Measurements from ENCODE around the gene PRMT3.
"Not testable (repeated sequence)": the region's sequence is repeated elsewhere in the genome, so short reads cannot be mapped to it uniquely, and the experiment has no call there.

Gene PRMT3

GRCh38 chr11:20483931-20484330, 96.4 kb downstream of the PRMT3 start:
- DNase-seq, result no peak
- in situ Hi-C loops (cut with HindIII; ENCODE audit: low pct_ligation_motif_present, low pct_unique_long_range_greater_than_20kb, low sequenced_read_pairs), result no loop called here

- in situ Hi-C loops (cut with HindIII; ENCODE audit: low pct_ligation_motif_present, low pct_unique_long_range_greater_than_20kb, low sequenced_read_pairs); DNase-seq: not testable (repeated sequence)
Measured at GRCh38 chr11:20484416-20484815, 96.9 kb downstream of the PRMT3 start.

DNA sequence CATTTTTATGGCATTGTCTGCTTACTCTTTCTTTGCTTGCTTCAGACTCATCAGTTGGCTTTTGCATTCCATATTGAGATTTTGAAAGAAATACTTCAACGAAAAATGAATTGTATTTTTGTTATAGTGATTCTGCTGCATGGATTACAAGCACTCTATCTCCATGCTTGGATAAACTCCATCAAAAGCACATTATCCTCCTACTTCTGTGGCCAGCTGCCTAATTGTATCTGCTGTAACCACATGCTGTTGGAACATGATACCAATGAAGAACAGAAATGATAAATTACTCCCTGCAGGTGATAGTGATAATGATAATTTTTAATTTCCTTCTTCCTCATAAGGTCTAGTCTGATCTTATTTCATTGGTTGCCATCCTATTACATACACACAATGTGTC, 100.8 kb downstream of the PRMT3 start:
- in situ Hi-C loops (cut with HindIII; ENCODE audit: low pct_ligation_motif_present, low pct_unique_long_range_greater_than_20kb, low sequenced_read_pairs), result no loop called here
- no peak for DNase-seq

- in situ Hi-C loops (cut with HindIII; ENCODE audit: low pct_ligation_motif_present, low pct_unique_long_range_greater_than_20kb, low sequenced_read_pairs), result no loop called here
- DNase-seq, result no peak
Measured at GRCh38 chr11:20489948-20490347, 102.4 kb downstream of the PRMT3 start.

DNA sequence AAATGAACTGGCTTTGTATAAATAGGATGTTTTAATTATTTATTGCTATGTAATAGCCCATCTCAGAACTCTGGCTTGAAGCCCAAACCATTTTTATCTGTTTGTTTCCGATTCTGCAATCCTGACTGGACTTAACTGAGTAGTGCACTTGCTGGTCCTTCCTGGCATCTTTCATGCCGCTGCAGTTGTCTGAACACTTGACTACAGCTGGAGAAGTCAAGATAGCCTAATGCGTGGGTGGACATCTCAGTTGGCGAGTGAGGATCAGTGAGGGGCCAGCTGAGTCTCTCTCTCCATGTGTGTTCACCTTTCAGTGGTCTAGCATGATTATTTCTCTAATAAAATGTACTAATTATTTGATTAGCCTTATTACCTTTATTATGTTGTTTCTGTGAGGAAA, 105.8 kb downstream of the PRMT3 start:
- in situ Hi-C loops (cut with HindIII; ENCODE audit: low pct_ligation_motif_present, low pct_unique_long_range_greater_than_20kb, low sequenced_read_pairs), result no loop called here
- no peak for DNase-seq

DNA sequence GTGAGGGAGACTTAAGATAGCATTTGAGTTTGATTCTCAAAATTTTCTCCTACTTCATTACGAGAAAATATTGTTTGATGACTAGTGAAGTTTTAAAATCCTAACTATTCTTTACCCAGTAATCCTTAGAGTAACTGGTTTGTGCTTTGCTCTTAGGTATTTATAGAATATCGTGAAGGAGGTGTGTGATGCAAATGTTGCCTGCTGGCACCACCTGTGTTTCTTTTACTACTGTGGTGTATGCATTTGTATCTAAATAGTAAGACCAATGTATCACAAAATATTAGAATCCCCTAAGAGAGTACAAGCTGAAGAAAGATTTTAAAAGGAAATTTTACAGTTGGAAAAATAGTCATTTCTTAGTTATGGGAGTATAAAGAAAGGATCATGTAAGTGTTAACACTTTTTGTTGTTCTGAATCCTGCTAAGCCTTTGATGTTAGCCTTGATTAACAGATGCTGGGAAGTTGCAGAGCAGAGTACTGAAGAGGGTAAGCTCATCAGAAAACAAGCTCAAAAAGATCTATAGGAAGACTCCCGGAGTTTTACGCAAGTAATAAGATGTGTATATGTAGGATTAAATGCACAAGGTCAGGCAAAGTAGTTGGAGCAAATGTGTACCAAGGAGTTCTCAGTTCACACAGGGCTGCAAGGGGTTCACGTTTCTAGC, 109.7 kb downstream of the PRMT3 start:
- no peak for DNase-seq
- in situ Hi-C loops (cut with HindIII; ENCODE audit: low pct_ligation_motif_present, low pct_unique_long_range_greater_than_20kb, low sequenced_read_pairs), result no loop called here

DNA sequence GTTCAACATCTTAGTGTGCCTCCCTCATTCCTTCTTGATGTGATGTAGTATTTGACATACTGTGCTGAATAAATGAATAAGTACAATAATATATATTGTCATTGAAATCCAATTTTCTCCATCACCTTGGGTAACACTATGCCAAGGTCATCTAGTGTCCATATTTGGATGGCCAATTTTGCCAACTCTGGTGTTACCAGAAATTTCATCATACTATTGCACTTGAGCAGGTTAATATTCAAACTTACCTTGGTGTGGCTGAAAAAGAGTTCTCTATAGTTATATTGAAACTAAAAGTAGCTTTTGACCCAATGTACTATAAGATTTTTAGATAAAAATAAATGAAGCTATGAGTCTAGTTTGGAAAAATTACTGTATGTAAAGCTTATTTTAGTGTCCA, 113.7 kb downstream of the PRMT3 start:
- no peak for DNase-seq
- in situ Hi-C loops (cut with HindIII; ENCODE audit: low pct_ligation_motif_present, low pct_unique_long_range_greater_than_20kb, low sequenced_read_pairs), result no loop called here

DNA sequence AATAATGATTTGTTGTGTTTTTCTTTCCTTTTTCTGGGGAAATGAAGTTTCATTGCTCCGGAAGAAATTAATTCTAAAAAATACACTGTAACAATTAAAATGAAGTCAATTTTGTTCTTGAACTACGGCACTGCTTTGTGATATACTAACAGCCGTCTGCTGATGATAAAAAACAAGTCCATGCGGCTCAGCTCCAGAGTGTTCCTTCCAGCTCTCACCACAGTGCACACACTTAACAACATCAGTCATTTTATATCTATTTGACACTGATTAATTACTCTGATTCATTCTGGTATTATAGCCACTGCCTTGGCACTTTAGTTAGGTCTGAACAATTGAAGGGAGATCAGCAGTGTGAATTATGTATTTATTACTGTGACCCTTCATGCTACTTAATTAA, 114.5 kb downstream of the PRMT3 start:
- in situ Hi-C loops (cut with HindIII; ENCODE audit: low pct_ligation_motif_present, low pct_unique_long_range_greater_than_20kb, low sequenced_read_pairs), result no loop called here
- no peak for DNase-seq

DNA sequence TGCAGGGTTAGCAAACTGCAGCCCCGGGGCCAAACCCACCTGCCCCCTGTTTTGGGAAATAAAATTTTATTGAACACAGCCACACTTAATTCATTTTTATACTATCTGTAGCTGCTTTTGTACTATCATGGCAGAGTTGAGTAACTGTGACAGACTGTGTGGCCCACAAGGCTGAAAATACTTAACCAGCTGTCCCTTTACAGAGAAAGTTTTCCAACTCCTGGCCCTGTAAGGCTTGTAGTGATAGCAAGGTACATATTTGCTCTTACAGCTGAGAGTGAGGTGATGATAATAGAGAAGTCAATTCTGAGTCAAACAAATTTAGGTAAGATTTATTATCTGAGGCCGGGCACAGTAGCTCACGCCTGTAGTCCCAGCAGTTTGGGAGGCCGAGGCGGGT, 124.5 kb downstream of the PRMT3 start:
- in situ Hi-C loops (cut with HindIII; ENCODE audit: low pct_ligation_motif_present, low pct_unique_long_range_greater_than_20kb, low sequenced_read_pairs), result no loop called here
- no peak for DNase-seq

DNA sequence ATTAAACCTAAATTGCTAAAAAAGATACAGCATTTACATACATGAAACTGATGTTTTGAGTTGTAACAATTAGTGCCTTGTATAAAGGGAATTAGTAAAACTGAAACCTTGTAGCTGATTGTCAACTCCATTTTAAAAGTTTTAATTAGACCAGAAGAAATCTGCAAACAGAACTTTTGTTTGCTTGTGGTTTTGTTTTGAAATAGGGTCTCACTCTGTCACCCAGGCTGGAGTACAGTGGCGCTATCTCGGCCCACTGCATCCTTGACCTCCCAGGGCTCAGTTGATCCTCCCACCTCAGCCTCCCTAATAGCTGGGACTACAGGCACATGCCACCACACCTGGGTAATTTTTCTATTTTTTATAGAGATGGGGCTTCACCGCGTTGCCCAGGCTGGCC, 125.4 kb downstream of the PRMT3 start:
- in situ Hi-C loops (cut with HindIII; ENCODE audit: low pct_ligation_motif_present, low pct_unique_long_range_greater_than_20kb, low sequenced_read_pairs), result no loop called here

DNA sequence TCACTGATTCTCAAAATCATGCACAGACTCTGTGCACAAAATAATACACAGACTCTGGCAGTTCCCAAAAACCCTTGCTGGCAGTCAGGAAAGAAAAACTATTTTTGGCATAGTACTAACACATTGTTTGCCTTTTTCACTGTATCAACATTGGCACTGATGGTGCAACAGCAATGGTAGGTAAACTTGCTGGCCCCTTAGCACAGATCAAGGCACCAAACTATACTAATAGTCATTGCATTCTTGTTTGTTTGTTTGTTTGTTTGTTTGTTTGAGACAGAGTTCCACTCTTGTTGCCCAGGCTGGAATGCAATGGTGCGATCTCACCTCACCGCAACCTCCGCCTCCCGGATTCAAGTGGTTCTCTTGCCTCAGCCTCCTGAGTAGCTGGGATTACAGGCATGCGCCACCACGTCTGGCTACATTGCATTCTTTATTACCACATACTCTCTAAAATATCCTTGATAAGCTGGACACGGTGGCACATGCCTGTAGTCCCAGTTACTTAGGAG, 130.9 kb downstream of the PRMT3 start:
- no peak for DNase-seq
- in situ Hi-C loops (cut with HindIII; ENCODE audit: low pct_ligation_motif_present, low pct_unique_long_range_greater_than_20kb, low sequenced_read_pairs), result no loop called here

More for the DNA sequence above, 125.4 kb downstream of the PRMT3 start:
- DNase-seq, result no peak

DNA sequence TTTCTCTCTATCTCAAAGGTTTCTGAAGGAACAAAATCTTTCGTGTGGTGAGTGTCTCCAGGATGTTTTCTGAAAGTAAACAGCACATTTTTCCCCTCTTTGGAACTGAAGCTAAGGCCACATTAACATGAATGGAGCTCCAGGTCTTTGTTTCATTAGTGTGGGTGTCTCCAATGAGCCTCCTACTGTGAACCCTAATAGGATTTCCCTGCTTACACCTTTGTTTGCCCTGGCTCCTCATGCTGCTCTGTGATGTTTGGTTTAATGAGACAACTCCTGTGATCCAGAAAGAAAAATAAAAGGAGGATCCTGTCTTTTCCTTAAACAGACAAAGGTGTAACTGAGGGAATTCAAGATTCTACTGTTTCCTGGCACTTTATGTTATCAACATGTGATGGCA, 135.0 kb downstream of the PRMT3 start:
- in situ Hi-C loops (cut with HindIII; ENCODE audit: low pct_ligation_motif_present, low pct_unique_long_range_greater_than_20kb, low sequenced_read_pairs), result no loop called here
- no peak for DNase-seq

DNA sequence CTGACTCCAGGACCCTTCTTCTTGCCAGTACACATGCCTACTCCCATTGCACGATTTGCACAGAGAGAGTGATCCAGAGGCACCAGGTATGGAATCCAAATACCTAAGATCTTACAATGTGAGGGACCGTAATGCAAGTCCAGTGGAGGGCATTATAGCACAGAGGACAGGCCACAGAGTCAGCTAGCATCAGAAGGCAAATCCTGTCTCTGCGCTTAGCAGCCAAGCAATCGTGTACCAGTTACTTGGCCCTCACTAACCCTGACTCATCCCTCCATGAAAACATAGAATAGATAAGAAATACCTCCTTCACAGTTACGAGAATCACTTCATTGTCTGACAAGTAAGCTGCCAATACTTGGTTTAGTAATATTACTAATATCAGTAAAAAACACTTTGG, 142.2 kb downstream of the PRMT3 start:
- in situ Hi-C loops (cut with HindIII; ENCODE audit: low pct_ligation_motif_present, low pct_unique_long_range_greater_than_20kb, low sequenced_read_pairs), result no loop called here

DNA sequence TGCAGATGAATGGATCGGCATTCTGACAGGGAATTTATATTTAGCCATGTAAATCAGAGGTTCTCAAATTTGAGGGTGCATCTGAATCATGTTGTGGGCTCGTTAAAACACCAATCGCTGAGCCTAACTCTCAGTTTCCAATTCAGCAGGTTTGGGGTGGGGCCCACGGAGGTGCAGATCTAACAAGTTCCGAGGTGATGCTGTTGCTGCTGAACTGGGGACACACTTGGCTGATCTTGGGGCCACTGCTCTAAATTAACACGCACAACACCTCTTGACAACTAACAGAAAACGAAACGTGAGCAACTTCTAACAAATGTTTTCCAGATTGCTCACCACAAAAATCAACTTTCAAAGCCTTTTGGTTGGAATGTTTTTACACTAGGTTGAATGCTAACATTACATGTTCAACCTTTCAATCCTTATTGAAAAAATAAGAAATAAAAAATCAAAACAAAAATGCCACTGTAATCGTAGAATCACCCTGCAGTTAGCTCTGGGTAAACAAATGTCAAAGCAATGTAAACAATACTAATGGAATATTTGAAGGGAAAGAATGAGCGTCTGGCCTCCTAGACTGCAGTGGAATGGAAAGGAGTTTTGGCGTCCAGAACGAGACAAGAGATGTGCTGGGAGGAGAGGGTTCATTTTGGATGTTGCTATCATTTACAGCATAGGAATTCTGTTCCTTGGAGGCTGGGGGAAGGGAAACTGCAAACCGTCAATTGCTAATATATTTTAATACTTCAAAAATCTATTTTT, 143.6 kb downstream of the PRMT3 start:
- DNase-seq, result no peak
- in situ Hi-C loops (cut with HindIII; ENCODE audit: low pct_ligation_motif_present, low pct_unique_long_range_greater_than_20kb, low sequenced_read_pairs), result no loop called here

More for the DNA sequence above, 142.2 kb downstream of the PRMT3 start:
- no peak for DNase-seq

DNA sequence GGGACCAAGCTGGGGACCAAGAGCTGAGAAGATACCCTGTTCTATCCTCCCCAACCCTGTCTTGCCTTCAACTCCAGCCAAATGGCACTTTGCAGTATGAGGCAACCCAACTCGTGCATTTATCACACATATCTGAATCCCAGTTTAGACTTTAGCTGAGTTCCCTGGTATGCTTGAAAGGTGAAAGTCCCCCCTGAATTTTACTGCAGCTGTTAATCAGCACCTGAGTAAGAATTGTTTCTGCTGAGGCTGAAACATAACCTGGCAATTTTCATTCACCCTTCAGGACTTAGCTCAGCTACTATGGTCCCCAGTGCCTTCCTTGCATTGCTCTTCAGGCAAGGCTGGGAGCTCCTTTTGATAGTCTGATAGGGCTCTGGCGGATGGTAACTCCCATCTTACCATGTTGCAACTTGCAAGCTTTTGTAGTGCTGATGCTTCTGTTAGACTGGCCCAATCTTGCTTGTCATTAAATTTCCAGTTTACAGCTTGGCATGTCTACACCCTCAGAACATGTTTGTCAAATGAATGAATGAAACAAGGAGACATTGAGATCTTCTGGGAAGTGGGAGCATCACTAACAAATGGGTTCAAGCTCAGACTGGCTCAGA, 147.9 kb downstream of the PRMT3 start:
- in situ Hi-C loops (cut with HindIII; ENCODE audit: low pct_ligation_motif_present, low pct_unique_long_range_greater_than_20kb, low sequenced_read_pairs), result no loop called here

GRCh38 chr11:20536365-20536764, 148.8 kb downstream of the PRMT3 start:
- in situ Hi-C loops (cut with HindIII; ENCODE audit: low pct_ligation_motif_present, low pct_unique_long_range_greater_than_20kb, low sequenced_read_pairs), result no loop called here
- DNase-seq, result no peak

More for the DNA sequence above, 147.9 kb downstream of the PRMT3 start:
- DNase-seq, result no peak

- DNase-seq, result no peak
- in situ Hi-C loops (cut with HindIII; ENCODE audit: low pct_ligation_motif_present, low pct_unique_long_range_greater_than_20kb, low sequenced_read_pairs), result no loop called here
Measured at GRCh38 chr11:20536784-20537183, 149.3 kb downstream of the PRMT3 start.

DNA sequence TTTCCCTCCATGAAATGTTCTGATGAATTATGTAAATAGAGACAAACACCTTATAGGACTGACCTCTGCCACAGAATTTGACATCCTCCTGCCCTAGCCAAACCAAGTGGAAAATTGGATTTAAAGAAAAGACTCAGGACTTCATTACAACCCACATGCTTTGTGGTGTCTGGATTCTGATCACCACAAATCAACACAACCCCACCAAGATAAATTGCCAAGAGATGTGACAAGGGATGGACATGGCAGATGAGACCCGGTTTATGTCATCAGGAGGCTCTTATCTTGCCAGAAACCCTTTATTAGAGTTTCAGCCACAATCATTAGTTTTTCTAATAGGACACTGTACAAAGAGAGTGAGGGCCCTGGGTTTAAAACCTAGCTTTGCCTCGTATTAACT, 154.0 kb downstream of the PRMT3 start:
- in situ Hi-C loops (cut with HindIII; ENCODE audit: low pct_ligation_motif_present, low pct_unique_long_range_greater_than_20kb, low sequenced_read_pairs), result no loop called here
- DNase-seq, result no peak

DNA sequence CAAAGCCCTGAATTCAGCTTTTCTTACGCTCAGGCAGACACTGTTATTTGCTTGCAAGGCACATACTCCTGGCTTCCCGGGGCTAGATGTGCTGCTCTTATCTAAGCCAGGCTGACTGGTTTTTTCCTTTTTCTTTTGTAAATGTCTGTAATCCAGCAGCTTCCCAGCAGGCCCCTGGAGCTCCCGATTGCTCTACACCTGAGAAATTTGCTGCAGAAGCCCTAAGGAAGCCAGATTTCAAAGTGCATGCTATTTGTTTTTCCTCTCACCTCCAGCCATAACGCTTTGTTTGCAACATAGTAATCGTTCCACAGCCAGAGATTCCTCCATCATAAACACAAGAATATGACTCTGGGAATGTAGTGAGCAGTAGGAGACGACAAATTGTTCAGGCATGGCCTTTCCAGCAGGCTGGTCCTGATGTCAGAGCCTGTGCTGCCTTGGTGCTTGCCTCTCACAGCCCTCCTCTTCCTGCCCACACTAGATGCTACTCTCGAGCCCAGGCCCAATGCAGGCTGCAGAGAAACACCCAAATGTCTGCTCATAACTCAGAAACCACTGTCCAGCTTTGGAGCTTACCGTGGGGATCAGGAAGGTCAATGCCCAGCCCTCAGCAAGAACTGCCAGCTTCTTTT, 157.2 kb downstream of the PRMT3 start:
- DNase-seq, result no peak
- in situ Hi-C loops (cut with HindIII; ENCODE audit: low pct_ligation_motif_present, low pct_unique_long_range_greater_than_20kb, low sequenced_read_pairs), result no loop called here
